HG03378 (cell line): ENCODE data around the gene OTUB2.

Experiments
- ATAC-seq: cut with Tn5 transposase; IDR thresholded peaks from one replicate; pipeline ENCODE4 v1.9.1; 2021; ENCODE audit warnings: mild to moderate bottlenecking, moderate library complexity; ENCODE audit not compliant: unreplicated experiment

OTUB2 gene

GRCh38 chr14:94026173-94026888, at the start of gene OTUB2:
Gene OTUB2 (plus strand): TSS chr14:94026340. CDS start chr14:94026538, 198 bp downstream.
- ATAC-seq, result peak; percentile 97

- peak; percentile 12 for ATAC-seq
Observed at GRCh38 chr14:93976477-93977057, 49.6 kb upstream of the OTUB2 start, which contains the start of gene ASB2. Gene ASB2 (minus strand): TSS chr14:93976570. CDS start chr14:93964539, 12,031 bp downstream.

- ATAC-seq, result no peak
Observed at GRCh38 chr14:93977171-93977570, 49.0 kb upstream of the OTUB2 start.

GRCh38 chr14:93977790-93978581, 48.2 kb upstream of the OTUB2 start:
- peak; percentile 61 for ATAC-seq

GRCh38 chr14:93978735-93979134, 47.4 kb upstream of the OTUB2 start:
- ATAC-seq, result peak; percentile 1

GRCh38 chr14:93980456-93981201, 45.5 kb upstream of the OTUB2 start:
- no peak for ATAC-seq

- no peak for ATAC-seq
Observed at GRCh38 chr14:93981316-93982229, 44.6 kb upstream of the OTUB2 start.

GRCh38 chr14:93982230-93983007, 43.7 kb upstream of the OTUB2 start:
- ATAC-seq, result no peak

GRCh38 chr14:93984070-93984469, 42.1 kb upstream of the OTUB2 start:
- no peak for ATAC-seq

- ATAC-seq, result no peak
Observed at GRCh38 chr14:93984987-93985410, 41.1 kb upstream of the OTUB2 start.

GRCh38 chr14:93986955-93987354, 39.2 kb upstream of the OTUB2 start:
- no peak for ATAC-seq

- ATAC-seq, result no peak
Observed at GRCh38 chr14:93987376-93987775, 38.8 kb upstream of the OTUB2 start.

- no peak for ATAC-seq
Observed at GRCh38 chr14:93987815-93988476, 38.2 kb upstream of the OTUB2 start.

- ATAC-seq, result peak; percentile 78
Observed at GRCh38 chr14:93989939-93990338, 36.2 kb upstream of the OTUB2 start.

GRCh38 chr14:93991212-93991611, 34.9 kb upstream of the OTUB2 start:
- no peak for ATAC-seq

- ATAC-seq, result no peak
Observed at GRCh38 chr14:93991649-93992048, 34.5 kb upstream of the OTUB2 start.

- ATAC-seq, result no peak
Observed at GRCh38 chr14:93993382-93993781, 32.8 kb upstream of the OTUB2 start.

- ATAC-seq, result no peak
Observed at GRCh38 chr14:93994919-93995682, 31.0 kb upstream of the OTUB2 start.
